ENCODE data around the gene DDX25. TPM values are rescaled to one million over a fixed set of nuclear protein-coding genes. Genes with fewer than 3 reads are reported as not detected.

Gene DDX25
- total and polyA plus RNA-seq, 2 experiments from 2014 or later: 0.80 to 0.87 TPM

DNA sequence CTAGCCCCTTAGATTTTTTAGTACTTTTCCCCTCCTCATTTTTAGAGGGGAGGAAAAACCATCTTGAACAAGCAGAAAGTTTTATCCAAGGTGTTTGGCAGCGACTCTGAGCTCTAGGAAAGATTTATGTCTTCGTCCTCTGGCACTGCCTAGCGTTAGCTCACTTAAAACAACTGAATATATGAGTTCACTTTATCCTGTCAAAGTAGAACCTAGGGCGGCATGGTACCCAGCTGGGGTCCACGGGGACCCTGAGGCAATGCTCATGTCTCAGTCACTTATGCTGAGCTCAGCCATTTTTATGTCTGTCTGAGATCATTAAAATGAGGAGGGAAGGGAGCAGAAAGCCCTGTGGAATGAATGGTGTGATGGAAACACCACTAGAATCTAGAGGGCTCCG, 27.4 kb downstream of the DDX25 start:
- H3K9me3 ChIP-seq (ENCODE audit: low read depth): no peaks in the 10 kb centered on the region
- no peak overlapping the region for H2AFZ ChIP-seq
- peaks cover 5% of the 10 kb centered on the region for H3K4me1 ChIP-seq (ENCODE audit: insufficient read depth)
- no peak overlapping the region for H3K27ac ChIP-seq
- H4K20me1 ChIP-seq (ENCODE audit: insufficient read depth, poor library complexity, severe bottlenecking): no peaks in the 10 kb centered on the region
- WGBS (ENCODE audit: low lambda C conversion rate, missing lambda C conversion rate): 67% methylated on average over 6 of the region's 6 CpGs
- no peak overlapping the region for H3K4me3 ChIP-seq
- H3K4me2 ChIP-seq: no peak overlapping the region
- H3K9me2 ChIP-seq (replicated peaks; ENCODE audit: insufficient read depth): no peaks in the 10 kb centered on the region
- H3K36me3 ChIP-seq (replicated peaks; ENCODE audit: insufficient read depth, low read depth): no peaks in the 10 kb centered on the region
- no peak for TF ChIP-seq EZH2 (IDR thresholded peaks at IDR 0.05; ENCODE audit: borderline replicate concordance)
- TF ChIP-seq, protein P1, sequence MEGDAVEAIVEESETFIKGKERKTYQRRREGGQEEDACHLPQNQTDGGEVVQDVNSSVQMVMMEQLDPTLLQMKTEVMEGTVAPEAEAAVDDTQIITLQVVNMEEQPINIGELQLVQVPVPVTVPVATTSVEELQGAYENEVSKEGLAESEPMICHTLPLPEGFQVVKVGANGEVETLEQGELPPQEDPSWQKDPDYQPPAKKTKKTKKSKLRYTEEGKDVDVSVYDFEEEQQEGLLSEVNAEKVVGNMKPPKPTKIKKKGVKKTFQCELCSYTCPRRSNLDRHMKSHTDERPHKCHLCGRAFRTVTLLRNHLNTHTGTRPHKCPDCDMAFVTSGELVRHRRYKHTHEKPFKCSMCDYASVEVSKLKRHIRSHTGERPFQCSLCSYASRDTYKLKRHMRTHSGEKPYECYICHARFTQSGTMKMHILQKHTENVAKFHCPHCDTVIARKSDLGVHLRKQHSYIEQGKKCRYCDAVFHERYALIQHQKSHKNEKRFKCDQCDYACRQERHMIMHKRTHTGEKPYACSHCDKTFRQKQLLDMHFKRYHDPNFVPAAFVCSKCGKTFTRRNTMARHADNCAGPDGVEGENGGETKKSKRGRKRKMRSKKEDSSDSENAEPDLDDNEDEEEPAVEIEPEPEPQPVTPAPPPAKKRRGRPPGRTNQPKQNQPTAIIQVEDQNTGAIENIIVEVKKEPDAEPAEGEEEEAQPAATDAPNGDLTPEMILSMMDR (IDR thresholded peaks at IDR 0.05; ENCODE audit: poor library complexity): no peak
- no peak for TF ChIP-seq EZH2phosphoT487 (IDR thresholded peaks at IDR 0.05; ENCODE audit: low read depth, severe bottlenecking, unreplicated experiment)
- no peak for DNase-seq (ENCODE audit: low spot score)
- no peaks in the 10 kb centered on the region for H3K79me2 ChIP-seq
- no peaks in the 10 kb centered on the region for H3K27me3 ChIP-seq

DNA sequence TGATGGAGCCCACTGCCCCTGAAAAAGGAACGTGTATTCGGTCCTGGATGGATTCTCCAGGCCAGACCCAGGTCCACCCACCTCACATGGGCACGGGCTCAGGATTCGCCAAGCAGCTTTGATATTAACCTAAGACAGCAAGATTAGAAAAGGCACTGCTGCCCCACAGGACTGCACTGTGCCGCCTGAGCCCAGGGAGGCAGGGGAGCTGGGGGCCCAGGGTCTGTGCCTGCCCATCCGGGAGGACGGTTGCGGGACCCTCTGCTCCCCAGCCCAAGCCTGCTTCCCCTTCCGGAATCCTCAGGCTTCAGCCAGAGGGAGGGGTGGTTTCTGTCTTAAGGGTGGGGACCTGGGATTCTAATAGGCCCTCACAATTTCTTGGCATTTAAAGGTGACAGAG, 28.0 kb downstream of the DDX25 start:
- 98% methylated on average over 9 of the region's 9 CpGs for WGBS (ENCODE audit: low lambda C conversion rate, missing lambda C conversion rate)
- H3K4me3 ChIP-seq: no peak overlapping the region
- no peaks in the 10 kb centered on the region for H3K79me2 ChIP-seq
- H3K9me2 ChIP-seq (replicated peaks; ENCODE audit: insufficient read depth): no peaks in the 10 kb centered on the region
- no peaks in the 10 kb centered on the region for H3K27me3 ChIP-seq
- no peaks in the 10 kb centered on the region for H3K9me3 ChIP-seq (ENCODE audit: low read depth)
- H3K27ac ChIP-seq: no peak overlapping the region
- H3K4me1 ChIP-seq (ENCODE audit: insufficient read depth): peaks cover 5% of the 10 kb centered on the region
- no peak for DNase-seq (ENCODE audit: low spot score)
- H4K20me1 ChIP-seq (ENCODE audit: insufficient read depth, poor library complexity, severe bottlenecking): no peaks in the 10 kb centered on the region
- TF ChIP-seq EZH2phosphoT487 (IDR thresholded peaks at IDR 0.05; ENCODE audit: low read depth, severe bottlenecking, unreplicated experiment) (no peak), EZH2 (IDR thresholded peaks at IDR 0.05; ENCODE audit: borderline replicate concordance) (no peak)
- TF ChIP-seq, protein P1 (IDR thresholded peaks at IDR 0.05; ENCODE audit: poor library complexity): no peak
- no peaks in the 10 kb centered on the region for H3K36me3 ChIP-seq (replicated peaks; ENCODE audit: insufficient read depth, low read depth)
- H3K4me2 ChIP-seq: no peak overlapping the region
- no peak overlapping the region for H2AFZ ChIP-seq

DNA sequence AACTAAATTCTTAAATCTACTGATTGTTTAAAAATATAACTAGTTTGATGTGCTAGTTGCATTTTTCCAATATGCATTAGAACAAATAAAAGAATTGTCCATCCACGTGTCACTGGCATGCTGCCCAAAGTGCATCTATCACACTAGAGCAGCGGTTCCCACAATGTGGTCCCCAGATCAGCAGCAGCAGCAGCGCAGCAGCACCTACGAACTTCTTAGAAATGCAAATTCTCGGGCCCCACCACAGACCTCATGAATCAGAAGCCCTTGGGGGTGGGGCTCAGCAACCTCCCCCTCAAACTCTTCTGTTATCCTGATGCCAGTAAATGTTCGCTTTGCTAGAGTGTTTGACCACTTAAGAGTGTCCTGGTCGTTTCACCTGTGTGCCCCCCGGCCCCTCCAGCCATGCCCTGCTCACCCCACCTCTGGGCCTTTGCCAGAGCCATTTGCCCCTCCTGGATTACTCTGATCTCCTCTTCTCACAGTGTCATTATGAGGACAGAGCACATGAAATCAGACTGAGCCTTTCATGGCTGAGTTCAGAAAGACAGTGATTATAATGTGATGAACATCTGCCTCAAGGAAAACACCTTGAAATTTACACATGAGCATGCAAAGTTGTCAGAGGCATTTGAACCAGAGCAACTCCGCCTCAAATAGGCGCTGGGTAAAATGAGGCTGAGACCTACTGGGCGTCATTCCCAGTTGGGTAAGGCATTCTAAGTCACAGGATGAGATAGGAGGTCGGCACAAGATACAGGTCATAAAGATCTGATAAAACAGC, 28.9 kb downstream of the DDX25 start:
- DNase-seq (ENCODE audit: low spot score): no peak
- H3K27me3 ChIP-seq: no peaks in the 10 kb centered on the region
- H3K4me2 ChIP-seq: no peak overlapping the region
- H3K79me2 ChIP-seq: no peaks in the 10 kb centered on the region
- no peaks in the 10 kb centered on the region for H4K20me1 ChIP-seq (ENCODE audit: insufficient read depth, poor library complexity, severe bottlenecking)
- H3K9me3 ChIP-seq (ENCODE audit: low read depth): no peaks in the 10 kb centered on the region
- no peaks in the 10 kb centered on the region for H3K36me3 ChIP-seq (replicated peaks; ENCODE audit: insufficient read depth, low read depth)
- H2AFZ ChIP-seq: no peak overlapping the region
- peaks cover 5% of the 10 kb centered on the region for H3K4me1 ChIP-seq (ENCODE audit: insufficient read depth)
- 79% methylated on average over 12 of the region's 12 CpGs for WGBS (ENCODE audit: low lambda C conversion rate, missing lambda C conversion rate)
- no peak overlapping the region for H3K4me3 ChIP-seq
- H3K9me2 ChIP-seq (replicated peaks; ENCODE audit: insufficient read depth): no peaks in the 10 kb centered on the region
- TF ChIP-seq EZH2 (IDR thresholded peaks at IDR 0.05; ENCODE audit: borderline replicate concordance): no peak
- TF ChIP-seq EZH2phosphoT487 (IDR thresholded peaks at IDR 0.05; ENCODE audit: low read depth, severe bottlenecking, unreplicated experiment): no peak
- TF ChIP-seq, protein P1 (IDR thresholded peaks at IDR 0.05; ENCODE audit: poor library complexity): no peak
- H3K27ac ChIP-seq: no peak overlapping the region

Measured in hepatocyte (in vitro differentiated cells).